Hematopoietic multipotent progenitor cell treated with erythropoietin and hydrocortisone succinate and interleukin-3 and kit ligand, for 8 days (in vitro differentiated cells): ENCODE measurements around the gene GALT.

Source experiments
- DNase-seq: peaks from one replicate; pipeline ENCODE4 v3.0.0-alpha.2; 2015

The GALT gene

GRCh38 chr9:34646211-34647083, at the start of gene GALT:
Gene GALT, plus strand, starts transcription at chr9:34646675. Its CDS starts 30 bp downstream, at chr9:34646705.
- DNase-seq: peak; percentile 93

GRCh38 chr9:34599546-34599945, 46.9 kb upstream of the GALT start:
- no peak for DNase-seq

GRCh38 chr9:34600908-34601307, 45.6 kb upstream of the GALT start:
- DNase-seq: no peak

GRCh38 chr9:34601937-34602573, 44.4 kb upstream of the GALT start:
- no peak for DNase-seq

- peak; percentile 82 for DNase-seq
Observed at GRCh38 chr9:34603610-34604231, 42.8 kb upstream of the GALT start.

- no peak for DNase-seq
Observed at GRCh38 chr9:34606190-34606589, 40.3 kb upstream of the GALT start.

GRCh38 chr9:34606905-34607304, 39.6 kb upstream of the GALT start:
- DNase-seq: no peak

GRCh38 chr9:34607331-34607730, 39.1 kb upstream of the GALT start:
- no peak for DNase-seq

- no peak for DNase-seq
Observed at GRCh38 chr9:34610434-34611206, 35.9 kb upstream of the GALT start.

GRCh38 chr9:34611251-34611810, 35.1 kb upstream of the GALT start:
- peak; percentile 13 for DNase-seq

- DNase-seq: peak; percentile 86
Observed at GRCh38 chr9:34611811-34612787, 34.4 kb upstream of the GALT start, which contains the start of gene RPP25L. Gene RPP25L, minus strand, starts transcription at chr9:34612097. Its CDS starts 801 bp downstream, at chr9:34611296.

GRCh38 chr9:34612788-34613390, 33.6 kb upstream of the GALT start:
- peak; percentile 87 for DNase-seq

GRCh38 chr9:34615132-34615531, 31.3 kb upstream of the GALT start:
- no peak for DNase-seq

GRCh38 chr9:34620061-34620994, 26.1 kb upstream of the GALT start, which contains the start of gene DCTN3:
Gene DCTN3, minus strand, starts transcription at chr9:34620495. Its CDS starts 31 bp downstream, at chr9:34620464.
- peak; percentile 97 for DNase-seq

GRCh38 chr9:34623374-34624235, 22.9 kb upstream of the GALT start:
- no peak for DNase-seq

- no peak for DNase-seq
Observed at GRCh38 chr9:34624475-34625185, 21.8 kb upstream of the GALT start.

- DNase-seq: no peak
Observed at GRCh38 chr9:34625186-34625486, 21.3 kb upstream of the GALT start.
